ENCODE results near the gene WSCD2.

Gene WSCD2

GRCh38 chr12:108241986-108242703 is 113.1 kb downstream of the WSCD2 start:
- DNase-seq (ENCODE audit: low read depth), result no peak
- no peak overlapping the region for H3K4me3 ChIP-seq (ENCODE audit: low read depth, low read length)
- no peak for TF ChIP-seq CTCF (IDR thresholded peaks at IDR 0.05; ENCODE audit: control insufficient read depth, extremely low read depth, insufficient read depth)

DNA sequence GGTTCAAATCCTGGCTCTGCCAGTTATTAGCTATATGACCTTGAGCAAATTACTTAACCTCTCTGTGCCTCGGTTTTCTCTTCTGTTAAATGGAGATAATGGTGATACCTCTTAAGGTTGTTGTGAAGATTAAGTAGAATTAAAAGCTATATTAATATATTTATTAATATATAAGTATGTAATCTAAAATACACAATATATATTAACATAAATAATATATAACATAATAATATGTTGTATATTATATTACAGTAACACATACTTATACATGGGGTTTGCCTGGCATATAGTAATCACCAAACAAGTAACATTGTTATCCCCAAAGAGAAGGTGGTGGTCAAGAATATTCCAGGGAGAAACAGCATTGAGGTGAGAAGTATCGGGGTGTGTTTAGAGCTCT is 118.0 kb downstream of the WSCD2 start:
- H3K4me3 ChIP-seq (ENCODE audit: low read depth, low read length), result no peak overlapping the region
- DNase-seq (ENCODE audit: low read depth), result no peak
- TF ChIP-seq CTCF (IDR thresholded peaks at IDR 0.05; ENCODE audit: control insufficient read depth, extremely low read depth, insufficient read depth), result no peak

- DNase-seq (ENCODE audit: low read depth), result no peak
- H3K4me3 ChIP-seq (ENCODE audit: low read depth, low read length), result no peak overlapping the region
- no peak for TF ChIP-seq CTCF (IDR thresholded peaks at IDR 0.05; ENCODE audit: control insufficient read depth, extremely low read depth, insufficient read depth)
Observed at GRCh38 chr12:108248011-108248410, 118.9 kb downstream of the WSCD2 start.

- no peak for DNase-seq (ENCODE audit: low read depth)
- no peak overlapping the region for H3K4me3 ChIP-seq (ENCODE audit: low read depth, low read length)
- no peak for TF ChIP-seq CTCF (IDR thresholded peaks at IDR 0.05; ENCODE audit: control insufficient read depth, extremely low read depth, insufficient read depth)
Observed at GRCh38 chr12:108252523-108252922, 123.4 kb downstream of the WSCD2 start.

DNA sequence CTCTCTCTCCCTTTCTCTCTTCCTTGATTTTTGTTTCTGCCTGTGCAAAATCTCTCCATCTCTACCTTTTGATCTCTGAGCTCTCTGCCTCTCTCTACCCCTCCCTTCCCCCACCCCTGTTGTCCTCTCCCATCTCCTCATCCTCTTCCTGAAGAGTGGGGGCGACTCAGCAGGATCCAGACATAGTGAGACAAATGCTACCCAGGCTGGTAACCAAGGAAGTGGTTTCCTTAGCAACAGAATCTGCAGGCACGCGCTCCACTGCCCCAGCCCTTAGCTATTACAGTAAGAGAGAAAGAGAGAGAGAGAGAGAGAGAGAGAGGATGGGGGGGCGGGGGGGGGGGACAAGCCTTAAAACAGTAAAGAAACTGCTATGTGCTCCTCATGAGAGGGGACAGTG is 124.5 kb downstream of the WSCD2 start:
- no peak for DNase-seq (ENCODE audit: low read depth)
- no peak overlapping the region for H3K4me3 ChIP-seq (ENCODE audit: low read depth, low read length)
- no peak for TF ChIP-seq CTCF (IDR thresholded peaks at IDR 0.05; ENCODE audit: control insufficient read depth, extremely low read depth, insufficient read depth)

- no peak for TF ChIP-seq CTCF (IDR thresholded peaks at IDR 0.05; ENCODE audit: control insufficient read depth, extremely low read depth, insufficient read depth)
- no peak overlapping the region for H3K4me3 ChIP-seq (ENCODE audit: low read depth, low read length)
- no peak for DNase-seq (ENCODE audit: low read depth)
Observed at GRCh38 chr12:108254030-108254429, 124.9 kb downstream of the WSCD2 start.

Data from LNCaP clone FGC (cell line).